ENCODE data around the gene LRBA. TPM values are rescaled to one million over a fixed set of nuclear protein-coding genes. Genes with fewer than 3 reads are reported as not detected.

Gene LRBA
- total and polyA plus RNA-seq, 7 donors, result 16.8 to 184 (median 91.1) TPM

- H3K4me3 ChIP-seq, result no peak overlapping the region
- no peaks in the 10 kb centered on the region for H3K9me3 ChIP-seq
- WGBS, 2 donors, result 96% methylated on average over 3 of the region's 3 CpGs
- H3K27ac ChIP-seq, result no peak overlapping the region
- DNase-seq, result no peak
- H3K27me3 ChIP-seq, result no peaks in the 10 kb centered on the region
- H3K36me3 ChIP-seq, result no peaks in the 10 kb centered on the region
- intact Hi-C loops (cut with DNase I), result no loop called here
- TF ChIP-seq, protein P1, sequence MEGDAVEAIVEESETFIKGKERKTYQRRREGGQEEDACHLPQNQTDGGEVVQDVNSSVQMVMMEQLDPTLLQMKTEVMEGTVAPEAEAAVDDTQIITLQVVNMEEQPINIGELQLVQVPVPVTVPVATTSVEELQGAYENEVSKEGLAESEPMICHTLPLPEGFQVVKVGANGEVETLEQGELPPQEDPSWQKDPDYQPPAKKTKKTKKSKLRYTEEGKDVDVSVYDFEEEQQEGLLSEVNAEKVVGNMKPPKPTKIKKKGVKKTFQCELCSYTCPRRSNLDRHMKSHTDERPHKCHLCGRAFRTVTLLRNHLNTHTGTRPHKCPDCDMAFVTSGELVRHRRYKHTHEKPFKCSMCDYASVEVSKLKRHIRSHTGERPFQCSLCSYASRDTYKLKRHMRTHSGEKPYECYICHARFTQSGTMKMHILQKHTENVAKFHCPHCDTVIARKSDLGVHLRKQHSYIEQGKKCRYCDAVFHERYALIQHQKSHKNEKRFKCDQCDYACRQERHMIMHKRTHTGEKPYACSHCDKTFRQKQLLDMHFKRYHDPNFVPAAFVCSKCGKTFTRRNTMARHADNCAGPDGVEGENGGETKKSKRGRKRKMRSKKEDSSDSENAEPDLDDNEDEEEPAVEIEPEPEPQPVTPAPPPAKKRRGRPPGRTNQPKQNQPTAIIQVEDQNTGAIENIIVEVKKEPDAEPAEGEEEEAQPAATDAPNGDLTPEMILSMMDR (IDR thresholded peaks at IDR 0.05), result no peak
- TF ChIP-seq POLR2AphosphoS5 (IDR thresholded peaks at IDR 0.05), result no peak
- no peak for TF ChIP-seq EP300 (IDR thresholded peaks at IDR 0.05)
- no peak for TF ChIP-seq POLR2A (IDR thresholded peaks at IDR 0.05)
- no peaks in the 10 kb centered on the region for H3K4me1 ChIP-seq
These were observed 406.0 kb downstream of the LRBA start for GRCh38 chr4:150609131-150609530.

DNA sequence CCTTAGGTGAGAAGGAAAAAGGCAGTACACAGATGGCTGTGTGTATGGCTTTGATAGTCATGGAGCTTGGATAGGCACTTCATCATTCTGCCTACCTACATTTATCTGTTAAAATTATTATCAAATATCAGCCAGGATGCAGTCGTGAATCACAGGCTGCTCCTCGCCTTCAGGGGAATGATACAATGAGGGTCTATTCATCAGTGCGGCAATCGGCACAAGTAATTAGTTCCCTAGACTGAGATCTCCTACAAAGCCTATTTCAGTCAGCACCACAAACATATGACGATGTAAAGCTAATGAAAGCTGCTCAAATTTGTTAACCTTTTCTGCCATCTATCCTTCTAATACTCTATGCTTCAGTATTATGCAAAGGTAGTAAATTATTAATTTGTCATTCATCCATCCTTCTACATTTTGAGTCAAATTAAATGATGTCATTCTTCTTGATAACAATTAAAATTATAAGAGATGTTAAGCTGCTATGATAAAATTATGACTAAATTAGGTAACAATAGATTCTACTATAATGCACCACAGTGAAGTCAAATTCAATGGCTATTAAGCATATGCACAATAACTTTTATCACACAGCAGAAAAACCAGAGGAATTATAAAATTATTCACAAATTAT, 414.2 kb downstream of the LRBA start:
- no peak for TF ChIP-seq EP300 (IDR thresholded peaks at IDR 0.05)
- no peak for TF ChIP-seq POLR2A (IDR thresholded peaks at IDR 0.05)
- TF ChIP-seq, protein P1 (IDR thresholded peaks at IDR 0.05), result no peak
- no peak for TF ChIP-seq POLR2AphosphoS5 (IDR thresholded peaks at IDR 0.05)
- DNase-seq, result no peak
- intact Hi-C loops (cut with DNase I), result no loop called here
- H3K36me3 ChIP-seq, result no peaks in the 10 kb centered on the region
- H3K9me3 ChIP-seq, result no peaks in the 10 kb centered on the region
- no peak overlapping the region for H3K4me3 ChIP-seq
- H3K27me3 ChIP-seq, result no peaks in the 10 kb centered on the region
- WGBS, 2 donors, result 93% methylated on average over 5 of the region's 5 CpGs
- no peak overlapping the region for H3K27ac ChIP-seq
- H3K4me1 ChIP-seq, result peaks cover 0 to 5% (median 0%) of the 10 kb centered on the region in 4 donors

GRCh38 chr4:150599547-150599946, 415.5 kb downstream of the LRBA start:
- 91 to 94% methylated on average over 1 of the region's 1 CpG for WGBS, 2 donors
- no peaks in the 10 kb centered on the region for H3K36me3 ChIP-seq
- no peaks in the 10 kb centered on the region for H3K27me3 ChIP-seq
- no peaks in the 10 kb centered on the region for H3K9me3 ChIP-seq
- intact Hi-C loops (cut with DNase I), result loop anchor here (10.0 kb wide), 1 partner anchor 725 kb away; the partner anchor contains the start of gene SH3D19
- H3K4me1 ChIP-seq, result peaks cover 0 to 8% (median 4%) of the 10 kb centered on the region in 4 donors
- peak overlapping the region in 1 of 4 donors; percentile 4 for H3K4me3 ChIP-seq
- TF ChIP-seq POLR2A (IDR thresholded peaks at IDR 0.05), result no peak
- no peak for TF ChIP-seq POLR2AphosphoS5 (IDR thresholded peaks at IDR 0.05)
- TF ChIP-seq, protein P1 (IDR thresholded peaks at IDR 0.05), result no peak
- no peak for TF ChIP-seq EP300 (IDR thresholded peaks at IDR 0.05)
- H3K27ac ChIP-seq, result peak overlapping the region in 1 of 4 donors; percentile 90
- no peak for DNase-seq

DNA sequence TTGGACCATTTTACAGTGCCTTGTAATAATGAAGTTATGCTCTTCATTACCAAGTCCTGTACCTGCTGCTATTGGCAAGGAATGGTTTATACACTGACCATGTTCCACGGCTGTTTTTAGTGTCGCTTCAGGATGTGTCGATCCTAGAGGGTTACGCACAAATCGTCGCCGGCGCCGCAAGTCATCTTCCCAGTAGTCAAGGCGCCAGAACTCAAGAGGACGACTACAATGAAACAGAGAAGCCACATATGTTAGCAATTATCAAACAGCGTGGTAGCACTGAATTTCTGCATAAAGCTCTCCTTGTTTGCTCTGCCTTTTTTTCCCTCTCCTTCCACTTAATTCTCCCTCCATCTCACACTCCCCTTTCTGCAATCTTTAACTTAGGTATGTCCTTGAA, 416.2 kb downstream of the LRBA start:
- no peaks in the 10 kb centered on the region for H3K9me3 ChIP-seq
- no peaks in the 10 kb centered on the region for H3K36me3 ChIP-seq
- TF ChIP-seq EP300 (IDR thresholded peaks at IDR 0.05), result no peak
- no peak for TF ChIP-seq POLR2A (IDR thresholded peaks at IDR 0.05)
- TF ChIP-seq POLR2AphosphoS5 (IDR thresholded peaks at IDR 0.05), result no peak
- TF ChIP-seq, protein P1 (IDR thresholded peaks at IDR 0.05), result no peak
- 97% methylated on average over 12 of the region's 12 CpGs for WGBS, 2 donors
- intact Hi-C loops (cut with DNase I), result loop anchor here (10.0 kb wide), 1 partner anchor 726 kb away; the partner anchor contains the start of gene SH3D19
- no peak for DNase-seq
- peaks cover 0 to 15% (median 10%) of the 10 kb centered on the region in 4 donors for H3K4me1 ChIP-seq
- peak overlapping the region in 1 of 4 donors; percentile 4 for H3K4me3 ChIP-seq
- peak overlapping the region in 1 of 4 donors; percentile 90 for H3K27ac ChIP-seq
- no peaks in the 10 kb centered on the region for H3K27me3 ChIP-seq
